Activated CD4-positive, alpha-beta T cell treated with anti-CD3 and anti-CD28 coated beads, Interleukin-2, amount 50 U/mL, for 1 hour (primary cell): ENCODE results near the gene SUN5.
"Not testable (repeated sequence)": the region's sequence is repeated elsewhere in the genome, so short reads cannot be mapped to it uniquely, and the experiment has no call there.

Experiments
- DNase-seq: peaks from one replicate; pipeline ENCODE4 v3.0.0-alpha.2; 2020

The SUN5 gene

DNA sequence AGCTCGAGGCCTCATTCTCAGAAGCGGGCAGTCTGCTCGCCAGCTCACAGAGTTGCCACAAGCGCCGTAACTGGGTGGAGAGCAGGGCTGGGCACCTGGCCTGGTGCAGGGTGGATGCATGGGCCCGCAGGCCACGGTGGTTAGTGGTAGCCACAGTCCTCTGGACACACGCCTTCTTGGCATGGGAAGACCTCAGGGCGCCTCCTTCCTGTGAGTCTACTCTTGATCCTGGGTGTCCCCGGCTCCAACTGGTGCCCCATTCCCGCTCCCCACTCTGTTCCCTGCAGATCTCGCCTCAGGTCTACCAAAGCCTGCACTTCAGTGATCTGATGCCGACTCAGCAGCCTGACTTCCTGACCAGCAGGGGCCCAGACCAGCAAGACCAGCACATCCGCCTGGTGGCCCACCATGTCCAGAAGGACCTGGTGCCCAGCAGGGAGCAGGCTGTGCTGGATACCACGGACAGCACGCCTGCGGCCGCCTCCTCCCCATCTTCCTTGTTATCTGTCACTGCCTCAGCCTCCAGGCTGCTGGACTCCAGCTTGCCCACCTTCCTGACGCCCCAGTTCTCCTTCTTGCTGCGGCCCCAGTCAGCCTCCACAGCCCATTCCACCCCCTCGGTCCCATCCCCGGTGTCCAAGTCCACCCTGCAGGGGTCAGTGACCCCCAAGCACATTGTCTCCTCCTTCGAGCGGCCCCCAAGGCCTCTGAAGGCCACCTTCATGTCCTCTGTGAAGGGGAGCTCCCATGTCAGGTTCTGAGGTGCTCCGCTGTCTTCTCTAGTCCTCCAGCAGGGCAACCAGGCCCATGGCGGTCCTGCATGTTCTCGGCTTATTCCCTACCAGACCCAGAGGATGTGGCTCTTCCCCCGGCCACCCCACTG lies 43.1 kb downstream of the SUN5 start:
- no peak for DNase-seq

DNA sequence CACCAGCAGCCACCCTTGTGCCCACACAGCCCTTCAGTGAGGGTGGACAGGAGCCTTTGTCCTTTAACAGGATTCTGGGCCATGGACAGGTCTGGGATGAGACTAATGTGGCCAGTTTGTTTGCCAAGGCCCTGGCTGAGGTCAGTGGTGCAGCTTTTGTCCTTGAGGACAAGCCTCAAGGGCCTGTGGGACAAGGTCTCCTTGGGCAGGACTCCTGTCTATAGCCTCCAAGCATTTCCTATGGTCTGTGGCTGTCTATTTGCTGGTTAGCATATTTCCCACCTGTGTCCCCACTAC lies 44.1 kb downstream of the SUN5 start:
- DNase-seq = no peak

DNA sequence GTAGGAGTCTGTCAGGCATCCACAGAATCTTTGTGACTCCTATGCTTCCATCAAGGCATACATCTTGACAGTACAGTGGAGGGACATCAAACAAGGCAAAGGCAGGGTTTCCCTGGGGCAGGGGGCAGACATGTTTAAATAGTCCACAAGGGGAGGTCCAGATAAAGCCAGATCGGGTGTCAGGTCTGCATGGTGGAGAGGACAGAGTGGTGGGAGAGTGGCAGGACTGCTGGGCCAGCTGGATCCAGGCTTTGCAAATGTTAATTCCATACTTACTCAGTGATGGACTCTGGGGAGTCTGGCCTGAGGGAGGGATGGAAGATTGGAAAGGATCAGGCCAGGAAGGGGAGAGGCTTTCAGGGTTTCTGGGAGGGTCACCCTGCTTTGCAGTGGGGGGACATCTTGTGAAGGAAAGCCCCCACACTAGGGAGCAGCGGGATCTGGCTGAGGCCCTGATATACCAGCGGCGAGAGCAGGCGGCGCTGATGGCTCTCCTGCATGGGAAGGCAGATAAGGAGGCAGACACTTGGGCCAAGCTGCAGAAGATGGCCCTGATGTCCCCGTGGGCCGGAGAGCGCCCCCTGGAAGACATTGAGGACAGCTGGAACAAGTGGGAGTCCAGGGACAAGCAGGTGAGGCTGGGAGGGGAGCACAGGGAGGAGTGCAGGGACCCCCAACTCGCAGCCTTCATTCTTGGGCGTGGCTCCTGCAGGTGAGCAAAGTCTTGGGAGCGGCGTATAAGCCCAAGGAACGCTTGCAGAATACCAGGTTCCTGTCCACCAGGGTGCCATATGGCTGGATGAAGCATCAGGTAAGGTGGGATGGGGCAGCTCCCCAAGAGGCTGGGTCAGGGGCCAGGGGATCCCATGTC lies 44.6 kb downstream of the SUN5 start:
- no peak for DNase-seq

DNA sequence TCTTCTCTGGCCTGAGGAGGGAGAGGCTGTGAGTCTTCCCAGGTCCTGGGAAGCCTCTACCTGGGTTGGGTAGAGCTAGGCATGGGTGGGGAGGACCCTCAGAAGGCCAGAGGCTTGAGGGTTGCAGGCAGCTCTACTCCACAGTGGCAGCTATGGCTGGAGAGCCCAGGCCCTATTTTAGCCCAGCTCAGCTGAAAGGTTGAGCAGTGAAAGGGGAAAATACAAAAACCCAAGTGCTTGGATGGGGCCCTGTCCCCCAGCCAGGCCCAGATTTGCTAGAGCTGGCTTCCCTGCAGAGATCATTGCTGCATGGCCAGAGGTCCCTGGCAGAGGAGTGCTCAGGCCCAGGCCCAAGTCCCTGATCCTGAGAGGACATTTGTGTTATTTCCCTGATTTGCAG lies 45.7 kb downstream of the SUN5 start:
- DNase-seq = no peak

DNA sequence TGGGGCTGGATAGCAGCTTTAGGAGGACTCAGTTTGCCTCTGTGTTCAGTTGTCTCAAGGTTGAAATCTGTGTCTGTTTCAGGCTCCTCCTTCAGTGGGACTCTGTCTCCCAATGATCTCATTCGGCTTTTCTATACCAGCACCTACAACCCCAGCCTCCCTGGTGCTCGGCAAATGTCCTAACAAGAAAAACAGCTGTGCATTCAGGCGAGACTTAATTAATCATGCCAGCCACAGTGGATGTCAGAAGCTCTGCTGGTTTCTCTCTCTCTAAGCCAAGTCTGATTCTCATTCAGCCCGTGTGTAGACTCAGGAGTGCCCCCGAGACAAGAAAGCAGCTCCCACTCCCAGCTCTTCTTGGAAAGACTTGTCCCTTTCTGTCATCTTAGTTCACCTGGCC lies 46.8 kb downstream of the SUN5 start:
- DNase-seq = no peak

DNA sequence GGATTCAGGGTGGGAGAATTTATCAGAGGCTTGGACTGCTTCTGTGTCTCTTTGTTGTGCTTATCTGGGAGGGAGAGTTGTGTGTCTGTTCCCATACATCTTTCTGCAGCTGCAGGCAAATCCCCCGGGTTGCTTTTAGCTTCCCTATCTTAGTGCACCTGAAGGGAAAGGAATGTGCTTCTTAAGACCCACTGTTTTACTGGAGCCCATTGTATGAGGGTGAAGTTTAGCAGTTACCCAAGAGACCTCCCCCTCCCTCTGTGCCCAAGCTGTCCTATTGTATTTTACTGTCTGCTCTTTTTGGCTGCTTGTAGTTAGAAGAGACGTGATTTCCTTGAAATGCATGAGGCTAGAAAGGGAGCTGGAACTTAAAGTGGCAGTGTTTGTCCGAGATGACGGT lies 53.7 kb downstream of the SUN5 start:
- DNase-seq = not testable (repeated sequence)

DNA sequence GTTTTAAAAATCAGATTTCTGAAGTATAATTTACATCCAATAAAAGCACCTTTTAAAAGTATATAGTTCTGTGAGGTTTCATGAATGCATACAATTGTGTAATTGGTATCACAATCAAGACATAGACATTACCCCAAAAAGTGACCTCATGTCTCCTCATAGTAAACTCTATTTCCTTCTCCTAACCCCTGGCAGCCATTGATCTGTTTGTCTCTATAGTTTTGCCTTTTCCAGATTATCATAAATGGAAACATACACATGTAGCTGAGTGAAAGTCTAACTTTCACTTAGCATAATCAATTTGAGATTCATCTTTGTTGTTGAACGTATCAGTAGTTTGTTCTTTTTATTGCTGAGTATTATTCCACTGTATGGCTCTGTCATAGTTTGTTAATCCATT lies 57.6 kb downstream of the SUN5 start:
- DNase-seq = no peak

DNA sequence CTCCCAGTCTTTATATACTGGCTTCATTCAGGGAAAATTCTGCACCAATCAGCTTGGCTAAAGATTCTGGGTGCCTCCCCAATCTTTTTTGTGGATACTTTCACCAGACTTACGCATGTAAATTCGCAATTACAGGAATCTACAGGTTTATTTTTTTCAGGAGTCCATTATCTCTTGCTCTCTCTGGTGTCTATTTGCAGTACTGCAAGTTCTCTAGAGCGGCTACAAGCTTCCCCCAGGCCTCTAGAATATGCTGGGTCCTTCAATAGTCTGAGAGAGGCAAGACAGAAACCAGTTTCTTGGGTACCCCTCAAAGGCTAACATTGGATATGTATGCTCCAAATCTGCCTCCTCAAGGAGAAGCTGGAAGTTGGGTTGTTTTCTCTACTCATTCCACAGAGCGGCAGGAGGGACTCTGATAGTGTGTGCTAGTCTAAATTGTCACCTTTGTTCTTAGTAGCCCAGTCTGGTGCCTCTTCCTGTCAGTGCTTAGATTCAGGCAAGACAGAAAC lies 58.5 kb downstream of the SUN5 start:
- DNase-seq = no peak

DNA sequence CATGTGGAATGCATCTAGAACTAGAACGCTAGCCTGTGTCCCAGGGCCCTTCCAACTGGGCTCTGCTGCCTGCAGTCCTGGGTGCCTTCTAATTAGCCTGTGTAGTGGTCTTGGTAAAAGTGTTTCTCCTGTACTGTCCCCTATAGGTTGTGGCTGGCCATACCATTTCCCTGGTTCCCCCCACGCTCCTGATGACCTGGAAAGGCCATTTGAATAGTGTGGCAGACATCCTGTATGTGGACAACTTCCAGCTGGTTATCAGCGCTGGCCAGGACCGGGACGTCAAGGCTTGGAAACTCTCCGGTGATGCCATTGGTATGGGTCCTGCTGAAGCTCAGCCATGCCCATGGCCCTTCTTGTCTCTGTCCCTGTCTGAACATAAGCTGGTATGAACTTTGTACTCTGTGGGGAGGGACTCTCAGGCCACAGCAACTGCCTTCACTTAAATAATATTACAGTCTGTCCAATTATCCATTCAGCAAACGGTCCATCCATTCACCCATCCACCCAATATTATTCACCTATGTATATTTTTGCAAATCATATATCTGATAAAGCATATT lies 60.7 kb downstream of the SUN5 start:
- DNase-seq = no peak

DNA sequence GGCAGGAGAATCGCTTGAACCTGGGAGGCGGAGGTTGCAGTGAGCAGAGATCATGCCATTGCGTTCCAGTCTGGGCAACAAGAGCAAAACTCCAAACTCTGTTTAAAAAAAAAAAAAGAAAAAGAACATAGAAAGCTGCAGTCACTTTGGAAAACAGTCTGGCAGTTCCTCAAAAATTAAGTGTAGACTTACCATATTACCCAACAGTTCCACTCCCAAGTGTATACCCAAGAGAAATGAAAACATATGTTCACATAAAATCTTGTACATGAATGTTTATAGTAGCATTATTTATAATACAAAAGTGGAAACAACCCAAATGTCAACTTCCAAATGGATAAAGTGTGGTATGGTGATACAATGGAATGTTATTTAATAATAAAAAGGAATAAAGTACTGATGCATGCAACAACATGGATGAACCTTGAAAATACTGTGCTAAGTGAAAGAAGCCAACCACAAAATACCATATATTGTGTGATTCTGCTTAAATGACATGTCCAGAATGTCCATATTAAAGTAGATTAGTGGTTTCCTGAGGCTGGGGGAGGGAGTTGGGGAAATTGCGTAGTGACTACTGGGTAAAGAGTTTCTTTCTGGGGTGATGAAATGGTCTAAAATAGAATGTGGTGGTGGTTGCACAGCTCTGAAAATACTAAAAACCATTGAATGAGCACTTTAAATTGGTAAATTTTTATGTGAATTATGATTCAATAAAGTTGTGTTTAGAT lies 62.9 kb downstream of the SUN5 start:
- DNase-seq = no peak

DNA sequence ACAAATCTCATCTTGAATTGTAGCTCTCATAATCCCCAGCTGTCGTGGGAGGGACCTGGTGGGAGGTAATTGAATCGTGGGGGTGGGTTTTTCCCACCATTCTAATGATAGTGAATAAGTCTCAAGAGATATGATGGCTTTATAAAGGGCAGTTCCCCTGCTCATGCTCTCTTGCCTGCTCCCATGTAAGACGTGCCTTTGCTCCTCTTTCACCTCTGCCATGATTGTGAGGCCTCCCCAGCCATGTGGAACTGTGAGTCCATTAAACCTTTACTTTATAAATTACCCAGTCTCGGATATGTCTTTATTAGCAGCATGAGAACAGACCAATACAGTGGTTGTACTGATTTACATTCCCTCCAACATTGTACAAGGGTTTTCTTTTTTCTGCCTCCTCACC lies 69.7 kb downstream of the SUN5 start:
- DNase-seq = no peak
